Neural crest cell (in vitro differentiated cells): ENCODE measurements around the gene ST6GAL1. TPM values are rescaled to one million over a fixed set of nuclear protein-coding genes. Genes with fewer than 3 reads are reported as not detected.
A peak's percentile ranks its signal among the peaks of the same experiment; 100 is the strongest.

Experiments used
- DNase-seq: peaks from one replicate; pipeline ENCODE4 v3.0.0; 2021; ENCODE audit warnings: low read depth, mixed read lengths, low spot score
- H3K27ac Mint-ChIP-seq: one replicate; pipeline ENCODE4 v1.8.0; 2021; ENCODE audit warnings: mild to moderate bottlenecking, mixed read lengths; ENCODE audit not compliant: unreplicated experiment
- H3K27me3 Mint-ChIP-seq: 2 replicates; pipeline ENCODE4 v1.8.0; 2021; ENCODE audit warnings: low read depth, mild to moderate bottlenecking, mixed read lengths
- H3K36me3 Mint-ChIP-seq: 2 replicates; pipeline ENCODE4 v1.8.0; 2021; ENCODE audit warnings: low read depth, mild to moderate bottlenecking, mixed read lengths
- H3K4me1 Mint-ChIP-seq: 2 replicates; pipeline ENCODE4 v1.8.0; 2021; ENCODE audit warnings: mixed read lengths
- H3K4me3 Mint-ChIP-seq: one replicate; pipeline ENCODE4 v1.8.0; 2021; ENCODE audit warnings: mild to moderate bottlenecking, mixed read lengths
- H3K9me3 Mint-ChIP-seq: 2 replicates; pipeline ENCODE4 v1.8.0; 2021; ENCODE audit warnings: mixed read lengths
- total RNA-seq: library from RNA; stranded (reverse); gene quantifications from 2 replicates; pipeline ENCODE4 v1.2.1, GENCODE V29; 2021
- TF ChIP-seq, protein P1 (sequence below): fragments of 200-600 bp; sonication (generic); conservative IDR thresholded peaks from 2 replicates; pipeline ENCODE4 v1.5.0; 2021; ENCODE audit warnings: antibody characterized with exemption, mild to moderate bottlenecking

Gene ST6GAL1
- total RNA-seq, 1 donor from 2014 or later: 32.6 TPM

DNA sequence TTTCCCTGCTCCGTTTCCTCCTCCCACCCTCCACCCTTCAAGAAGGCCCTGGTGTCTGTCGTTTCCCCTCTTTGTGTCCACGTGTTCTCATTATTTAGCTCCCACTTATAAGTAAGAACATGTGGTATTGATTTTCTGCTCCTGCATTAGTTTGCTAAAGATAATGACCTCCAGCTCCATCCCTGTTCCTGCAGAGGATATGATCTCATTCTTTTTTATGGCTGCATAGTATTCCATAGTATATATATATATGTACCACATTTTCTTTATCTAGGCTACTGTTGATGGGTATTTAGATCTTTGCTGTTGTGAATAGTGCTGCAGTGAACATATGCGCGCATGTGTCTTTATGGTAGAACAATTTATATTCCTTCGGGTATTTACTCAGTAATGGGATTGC is 4.8 kb downstream of the ST6GAL1 start:
- no peak for DNase-seq
- H3K4me1 Mint-ChIP-seq: peaks cover 50% of the 10 kb centered on the region
- H3K36me3 Mint-ChIP-seq: peaks cover 14% of the 10 kb centered on the region
- H3K4me3 Mint-ChIP-seq: peak overlapping the region; percentile 66
- peaks cover 22% of the 10 kb centered on the region for H3K27me3 Mint-ChIP-seq
- no peak overlapping the region for H3K27ac Mint-ChIP-seq
- TF ChIP-seq, protein P1, sequence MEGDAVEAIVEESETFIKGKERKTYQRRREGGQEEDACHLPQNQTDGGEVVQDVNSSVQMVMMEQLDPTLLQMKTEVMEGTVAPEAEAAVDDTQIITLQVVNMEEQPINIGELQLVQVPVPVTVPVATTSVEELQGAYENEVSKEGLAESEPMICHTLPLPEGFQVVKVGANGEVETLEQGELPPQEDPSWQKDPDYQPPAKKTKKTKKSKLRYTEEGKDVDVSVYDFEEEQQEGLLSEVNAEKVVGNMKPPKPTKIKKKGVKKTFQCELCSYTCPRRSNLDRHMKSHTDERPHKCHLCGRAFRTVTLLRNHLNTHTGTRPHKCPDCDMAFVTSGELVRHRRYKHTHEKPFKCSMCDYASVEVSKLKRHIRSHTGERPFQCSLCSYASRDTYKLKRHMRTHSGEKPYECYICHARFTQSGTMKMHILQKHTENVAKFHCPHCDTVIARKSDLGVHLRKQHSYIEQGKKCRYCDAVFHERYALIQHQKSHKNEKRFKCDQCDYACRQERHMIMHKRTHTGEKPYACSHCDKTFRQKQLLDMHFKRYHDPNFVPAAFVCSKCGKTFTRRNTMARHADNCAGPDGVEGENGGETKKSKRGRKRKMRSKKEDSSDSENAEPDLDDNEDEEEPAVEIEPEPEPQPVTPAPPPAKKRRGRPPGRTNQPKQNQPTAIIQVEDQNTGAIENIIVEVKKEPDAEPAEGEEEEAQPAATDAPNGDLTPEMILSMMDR: no peak
- peaks cover 2% of the 10 kb centered on the region for H3K9me3 Mint-ChIP-seq

DNA sequence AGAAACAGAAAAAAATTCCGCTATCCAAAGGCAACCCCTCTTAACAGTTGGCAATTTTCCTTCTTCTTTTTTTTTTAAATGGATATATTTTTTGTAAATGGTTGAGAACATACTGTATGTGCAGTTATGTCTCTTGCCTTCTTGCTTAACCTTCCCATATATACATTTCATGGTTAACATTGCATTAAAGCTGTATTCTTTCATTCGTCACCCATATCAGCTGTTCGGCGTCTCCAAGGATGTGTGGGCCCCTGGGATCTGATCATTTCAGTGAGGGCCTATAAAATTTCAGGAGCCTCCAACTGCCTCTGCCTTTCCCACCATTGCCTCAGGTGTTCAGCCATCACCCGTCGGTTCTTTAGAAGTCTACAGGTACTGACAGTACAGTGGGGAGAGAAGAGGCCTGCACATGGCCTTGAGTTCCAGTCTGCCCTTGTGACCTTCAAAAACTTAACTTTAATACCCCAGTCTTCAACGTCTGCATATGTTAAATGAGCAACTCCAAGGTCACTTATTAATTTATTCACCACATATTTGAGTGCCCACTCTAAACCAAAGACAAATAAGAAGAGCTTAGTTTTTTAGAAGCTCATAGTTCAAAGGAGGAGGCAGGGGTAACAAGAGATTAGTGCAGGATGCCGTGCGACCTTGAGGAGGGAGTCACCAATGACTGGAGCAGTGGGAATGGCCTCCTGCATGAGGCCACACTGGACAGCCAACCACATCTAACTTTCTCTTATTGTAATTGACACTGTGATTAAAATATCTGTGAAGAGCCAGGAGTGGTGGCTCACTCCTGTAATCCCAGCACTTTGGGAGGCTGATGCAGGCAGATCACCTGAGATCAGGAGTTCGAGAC is 6.9 kb downstream of the ST6GAL1 start:
- TF ChIP-seq, protein P1: no peak
- Mint-ChIP-seq H3K4me1 (peaks cover 45% of the 10 kb centered on the region), H3K27ac (no peak overlapping the region), H3K27me3 (peaks cover 11% of the 10 kb centered on the region), H3K9me3 (peaks cover 2% of the 10 kb centered on the region), H3K36me3 (peaks cover 14% of the 10 kb centered on the region), H3K4me3 (no peak overlapping the region)
- DNase-seq: no peak

DNA sequence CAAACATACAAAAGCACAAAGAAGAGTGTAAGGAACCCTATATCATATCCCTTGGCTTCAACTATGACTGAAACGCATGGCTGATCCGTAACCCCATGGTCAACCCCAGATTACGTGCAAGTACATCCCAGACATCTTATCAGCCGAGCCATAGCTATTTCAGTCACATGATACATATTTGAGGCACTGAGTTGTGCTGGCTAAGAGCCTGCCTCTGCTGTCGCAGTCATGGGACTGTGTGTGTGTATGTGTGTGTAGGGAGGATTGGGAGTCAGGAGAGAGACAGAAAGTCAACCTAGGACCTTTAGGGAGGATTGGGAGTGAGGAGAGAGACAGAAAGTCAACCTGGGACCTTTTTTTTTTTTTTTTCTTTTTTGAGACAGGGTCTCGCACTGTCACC is 8.4 kb downstream of the ST6GAL1 start:
- H3K27me3 Mint-ChIP-seq: no peaks in the 10 kb centered on the region
- TF ChIP-seq, protein P1: no peak
- H3K4me3 Mint-ChIP-seq: no peak overlapping the region
- H3K4me1 Mint-ChIP-seq: peaks cover 32% of the 10 kb centered on the region
- peaks cover 2% of the 10 kb centered on the region for H3K9me3 Mint-ChIP-seq
- no peak for DNase-seq
- H3K27ac Mint-ChIP-seq: peak overlapping the region; percentile 39
- H3K36me3 Mint-ChIP-seq: peaks cover 10% of the 10 kb centered on the region

DNA sequence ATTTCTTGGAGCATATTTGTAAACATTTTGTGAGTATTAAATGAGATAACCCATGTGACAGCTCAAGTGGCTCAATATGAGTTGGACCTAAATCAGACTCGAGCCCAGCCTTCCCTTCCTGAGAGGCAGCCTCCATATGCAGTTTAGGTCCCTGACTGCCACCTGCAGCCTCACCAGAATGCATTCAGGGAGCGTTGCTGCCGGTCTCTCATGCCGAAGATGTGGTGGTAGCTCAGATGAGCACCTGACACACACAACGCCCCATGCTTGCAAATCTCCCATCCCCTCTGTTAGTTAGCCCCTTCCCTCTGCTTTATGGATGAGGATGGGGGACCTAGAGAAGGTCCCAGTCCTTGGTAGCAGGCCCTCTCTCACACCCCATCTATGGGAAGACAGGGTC is 9.2 kb downstream of the ST6GAL1 start:
- TF ChIP-seq, protein P1: no peak
- Mint-ChIP-seq H3K9me3 (peaks cover 2% of the 10 kb centered on the region), H3K27ac (no peak overlapping the region), H3K4me3 (no peak overlapping the region), H3K27me3 (no peaks in the 10 kb centered on the region), H3K4me1 (peaks cover 32% of the 10 kb centered on the region), H3K36me3 (peaks cover 10% of the 10 kb centered on the region)
- DNase-seq: no peak

DNA sequence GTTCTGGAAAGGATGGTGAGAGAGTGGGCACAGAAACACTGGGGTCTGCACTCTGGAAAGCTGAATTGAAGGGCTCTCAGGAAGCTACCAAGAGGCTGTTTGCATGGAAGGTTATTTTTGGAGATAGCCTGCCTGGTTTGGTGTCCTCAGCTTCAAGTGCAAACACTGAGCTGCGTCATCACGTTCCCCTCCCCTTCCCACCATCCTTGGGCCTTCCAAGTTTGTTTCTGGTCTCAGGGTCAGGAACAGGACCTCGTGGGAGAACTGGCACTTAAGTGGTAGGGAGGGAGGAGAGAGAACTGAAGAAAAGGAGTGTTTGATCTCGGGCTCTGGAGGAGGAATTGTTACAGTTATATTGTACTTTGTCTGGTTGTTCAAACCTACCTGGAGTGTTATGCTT is 10.6 kb downstream of the ST6GAL1 start:
- DNase-seq: no peak
- H3K27me3 Mint-ChIP-seq: no peaks in the 10 kb centered on the region
- TF ChIP-seq, protein P1: no peak
- H3K36me3 Mint-ChIP-seq: peaks cover 3% of the 10 kb centered on the region
- H3K27ac Mint-ChIP-seq: no peak overlapping the region
- no peak overlapping the region for H3K4me3 Mint-ChIP-seq
- no peaks in the 10 kb centered on the region for H3K9me3 Mint-ChIP-seq
- H3K4me1 Mint-ChIP-seq: peaks cover 23% of the 10 kb centered on the region
